Activated T-cell treated with anti-CD3 and anti-CD28 coated beads, Interleukin-2, amount 50 U/mL, for 4 hours (primary cell): ENCODE measurements around the gene COL13A1. TPM values are rescaled to one million over a fixed set of nuclear protein-coding genes. Genes with fewer than 3 reads are reported as not detected.

Experiments
- ATAC-seq, 2 donors: fragments of 200-7000 bp; cut with Tn5 transposase; one replicate each; pipeline ENCODE4 v1.10.0; 2021
- DNase-seq: peaks from one replicate; pipeline ENCODE4 v3.0.0-alpha.2; 2020
- H3K27me3 Mint-ChIP-seq: one replicate; pipeline ENCODE4 v1.8.0; 2021; ENCODE audit warnings: low read depth, mixed read lengths
- H3K36me3 Mint-ChIP-seq: one replicate; pipeline ENCODE4 v1.8.0; 2022; ENCODE audit warnings: mixed read lengths; ENCODE audit not compliant: insufficient read depth
- H3K4me1 Mint-ChIP-seq: one replicate; pipeline ENCODE4 v1.8.0; 2021; ENCODE audit warnings: low read depth, mixed read lengths
- H3K4me3 Mint-ChIP-seq: one replicate; pipeline ENCODE4 v1.8.0; 2021; ENCODE audit warnings: mild to moderate bottlenecking, moderate library complexity, mixed read lengths
- H3K9me3 Mint-ChIP-seq: one replicate; pipeline ENCODE4 v1.8.0; 2021; ENCODE audit warnings: mixed read lengths
- total RNA-seq, 3 donors: library from RNA; stranded (reverse); gene quantifications; one replicate each; pipeline ENCODE4 v1.2.1, GENCODE V29; 2021

Gene COL13A1
- total RNA-seq, 3 donors from 2014 or later, result not detected

- Mint-ChIP-seq H3K9me3 (peaks cover 5% of the 10 kb centered on the region), H3K27me3 (peaks cover 65% of the 10 kb centered on the region), H3K36me3 (no peaks in the 10 kb centered on the region), H3K4me1 (peaks cover 9% of the 10 kb centered on the region), H3K4me3 (peak overlapping the region; percentile 41)
- DNase-seq, result no peak
- ATAC-seq, result peak; percentile 46 to 58
Observed at GRCh38 chr10:69801094-69801433, 642 bp upstream of the COL13A1 start.

GRCh38 chr10:69802424-69803161 is 887 bp downstream of the COL13A1 start:
- peak in 1 of 2 donors; percentile 15 for ATAC-seq
- Mint-ChIP-seq H3K9me3 (no peaks in the 10 kb centered on the region), H3K36me3 (no peaks in the 10 kb centered on the region), H3K27me3 (peaks cover 54% of the 10 kb centered on the region), H3K4me3 (no peak overlapping the region), H3K4me1 (peaks cover 9% of the 10 kb centered on the region)
- DNase-seq, result no peak

- no peak for ATAC-seq
- Mint-ChIP-seq H3K9me3 (no peaks in the 10 kb centered on the region), H3K4me1 (peaks cover 9% of the 10 kb centered on the region), H3K4me3 (no peak overlapping the region), H3K36me3 (no peaks in the 10 kb centered on the region), H3K27me3 (peaks cover 46% of the 10 kb centered on the region)
- DNase-seq, result no peak
Observed at GRCh38 chr10:69803809-69804208, 2.1 kb downstream of the COL13A1 start.

- no peak for DNase-seq
- peaks cover 9% of the 10 kb centered on the region for H3K4me1 Mint-ChIP-seq
- ATAC-seq, result no peak
- H3K4me3 Mint-ChIP-seq, result no peak overlapping the region
- peaks cover 41% of the 10 kb centered on the region for H3K27me3 Mint-ChIP-seq
- no peaks in the 10 kb centered on the region for H3K9me3 Mint-ChIP-seq
- H3K36me3 Mint-ChIP-seq, result no peaks in the 10 kb centered on the region
Observed at GRCh38 chr10:69804775-69805174, 3.1 kb downstream of the COL13A1 start.

DNA sequence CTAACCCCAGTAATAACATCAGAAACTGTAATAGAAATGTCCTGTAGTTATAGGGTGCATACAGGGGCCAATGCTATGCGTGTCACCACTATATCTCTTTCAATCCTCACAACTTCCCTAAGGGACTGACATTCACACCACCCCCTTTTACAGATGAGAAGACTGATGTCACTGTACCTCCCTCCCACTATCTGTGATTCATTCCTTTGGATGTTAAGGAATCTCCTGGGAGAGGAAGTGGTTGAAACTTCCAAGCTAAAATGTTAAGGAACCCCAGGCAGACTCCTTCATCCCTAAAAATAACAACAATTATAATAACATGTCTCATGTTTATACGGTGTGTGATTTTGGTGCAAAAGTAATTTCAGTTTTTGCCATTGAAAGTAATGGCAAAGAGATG is 5.4 kb downstream of the COL13A1 start:
- H3K27me3 Mint-ChIP-seq, result peaks cover 22% of the 10 kb centered on the region

DNA sequence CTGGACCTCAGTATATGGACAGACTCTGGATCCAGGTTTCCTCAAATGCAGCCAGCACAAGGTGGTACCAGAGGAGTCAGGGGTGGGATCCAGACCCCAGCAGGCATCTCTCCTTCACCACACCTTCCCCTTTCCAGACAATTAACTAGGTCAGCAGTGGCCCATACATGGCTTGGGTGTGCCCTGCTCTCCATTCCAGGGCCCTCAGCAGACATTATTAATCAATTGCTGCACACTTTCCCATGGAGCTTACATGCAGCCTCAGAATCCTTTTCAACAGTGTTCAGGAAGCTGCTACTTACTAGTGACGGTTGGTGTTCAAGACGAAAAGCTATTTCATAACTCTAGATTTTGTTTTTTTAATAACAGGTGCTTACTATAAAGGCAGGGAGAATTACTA is 6.0 kb downstream of the COL13A1 start:
- Mint-ChIP-seq H3K36me3 (no peaks in the 10 kb centered on the region), H3K4me3 (no peak overlapping the region)
- no peak for ATAC-seq

More for the DNA sequence above, 5.4 kb downstream of the COL13A1 start:
- DNase-seq (no peak), ATAC-seq (no peak)
- H3K36me3 Mint-ChIP-seq, result no peaks in the 10 kb centered on the region
- no peaks in the 10 kb centered on the region for H3K9me3 Mint-ChIP-seq
- H3K4me3 Mint-ChIP-seq, result no peak overlapping the region
- peaks cover under 1% of the 10 kb centered on the region for H3K4me1 Mint-ChIP-seq

GRCh38 chr10:69809318-69809717 is 7.6 kb downstream of the COL13A1 start:
- Mint-ChIP-seq H3K4me1 (no peaks in the 10 kb centered on the region), H3K9me3 (no peaks in the 10 kb centered on the region), H3K4me3 (no peak overlapping the region), H3K27me3 (peaks cover 8% of the 10 kb centered on the region), H3K36me3 (no peaks in the 10 kb centered on the region)
- no peak for DNase-seq
- no peak for ATAC-seq

More for the DNA sequence above, 6.0 kb downstream of the COL13A1 start:
- Mint-ChIP-seq H3K9me3 (no peaks in the 10 kb centered on the region), H3K27me3 (peaks cover 21% of the 10 kb centered on the region), H3K4me1 (no peaks in the 10 kb centered on the region)
- DNase-seq, result no peak

DNA sequence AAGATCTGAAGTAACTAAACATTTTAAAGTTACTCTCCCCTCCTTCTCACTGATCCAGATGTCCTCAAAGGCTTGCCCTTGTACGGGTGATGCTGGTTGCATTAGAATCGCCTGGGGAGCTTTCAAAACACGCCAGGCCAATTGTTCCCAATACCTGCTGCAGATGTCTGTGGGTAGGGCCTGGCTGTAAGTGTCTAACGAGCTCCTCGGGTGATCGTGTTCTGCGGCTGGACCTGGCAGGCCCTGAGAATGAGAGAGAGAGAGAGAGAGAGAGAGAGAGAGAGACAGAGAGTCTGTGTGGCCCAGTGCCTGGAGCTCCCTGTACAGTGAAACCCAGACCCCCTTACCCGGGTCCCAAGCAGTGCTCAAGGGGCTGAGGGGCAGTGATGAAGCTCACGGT is 8.4 kb downstream of the COL13A1 start:
- peaks cover 2% of the 10 kb centered on the region for H3K27me3 Mint-ChIP-seq
- no peaks in the 10 kb centered on the region for H3K9me3 Mint-ChIP-seq
- ATAC-seq (no peak), DNase-seq (no peak)
- H3K4me3 Mint-ChIP-seq, result no peak overlapping the region
- H3K36me3 Mint-ChIP-seq, result no peaks in the 10 kb centered on the region
- H3K4me1 Mint-ChIP-seq, result no peaks in the 10 kb centered on the region

DNA sequence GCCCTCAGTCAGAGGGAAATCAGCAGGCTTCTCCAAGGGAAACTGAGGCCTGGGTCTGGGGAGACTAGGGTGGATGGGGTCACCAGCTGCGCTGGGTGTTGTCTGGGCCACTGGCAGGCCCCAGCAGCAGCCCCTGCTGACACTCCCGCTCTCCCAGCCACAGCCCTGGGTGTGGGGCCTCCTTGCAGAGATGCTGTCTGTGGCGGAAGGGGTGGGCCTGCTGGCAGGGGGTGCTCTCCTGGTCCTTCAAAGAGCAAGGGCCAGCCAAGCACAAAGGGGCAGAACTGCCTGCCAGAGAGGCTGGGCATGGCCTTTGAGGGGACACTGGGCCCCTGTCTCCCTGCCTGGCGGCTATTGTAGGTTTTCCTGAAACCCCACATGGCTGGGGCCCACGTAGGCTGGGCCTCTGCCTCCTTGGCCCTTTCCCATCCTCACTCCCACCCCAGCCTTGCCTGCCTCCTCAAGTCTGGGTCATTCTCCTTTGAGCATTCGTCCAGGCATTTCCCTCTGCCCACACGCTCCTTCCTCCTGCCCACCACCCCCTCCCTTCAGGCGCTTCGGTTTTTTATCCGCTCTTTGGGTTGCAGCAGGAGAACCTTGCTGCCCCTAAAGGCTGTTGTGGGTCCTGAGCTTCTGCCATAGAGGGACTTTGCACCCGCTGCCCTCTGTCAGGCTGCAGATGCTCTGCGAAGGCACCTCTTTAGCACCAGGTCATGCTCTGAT is 9.1 kb downstream of the COL13A1 start:
- no peaks in the 10 kb centered on the region for H3K4me1 Mint-ChIP-seq
- H3K36me3 Mint-ChIP-seq, result no peaks in the 10 kb centered on the region
- H3K4me3 Mint-ChIP-seq, result no peak overlapping the region
- DNase-seq, result no peak
- no peaks in the 10 kb centered on the region for H3K9me3 Mint-ChIP-seq
- no peaks in the 10 kb centered on the region for H3K27me3 Mint-ChIP-seq
- no peak for ATAC-seq

DNA sequence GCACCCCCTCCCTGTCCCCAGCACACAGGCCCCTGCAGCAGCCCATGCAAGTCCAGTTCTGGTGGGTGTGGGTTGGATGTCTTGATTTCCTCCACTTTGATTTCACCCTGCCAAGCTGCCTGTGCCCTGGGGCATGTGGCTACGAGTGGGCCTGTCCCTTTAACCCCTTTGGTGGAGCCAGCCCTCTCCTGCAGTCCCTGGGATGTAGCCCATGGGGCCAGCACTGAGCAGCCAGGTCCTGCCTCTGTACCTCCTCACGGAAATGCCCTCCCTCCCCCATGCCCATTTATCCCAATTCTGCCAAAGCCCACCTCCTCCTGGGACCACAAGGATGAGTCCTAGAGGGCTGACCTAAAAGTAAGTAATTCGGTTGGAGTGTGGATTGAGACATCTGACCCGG is 11.9 kb downstream of the COL13A1 start:
- ATAC-seq (no peak), DNase-seq (no peak)
- H3K36me3 Mint-ChIP-seq, result no peaks in the 10 kb centered on the region
- no peaks in the 10 kb centered on the region for H3K27me3 Mint-ChIP-seq
- no peaks in the 10 kb centered on the region for H3K9me3 Mint-ChIP-seq
- H3K4me1 Mint-ChIP-seq, result peaks cover 11% of the 10 kb centered on the region
- H3K4me3 Mint-ChIP-seq, result no peak overlapping the region

GRCh38 chr10:69814251-69814650 is 12.5 kb downstream of the COL13A1 start:
- Mint-ChIP-seq H3K27me3 (no peaks in the 10 kb centered on the region), H3K9me3 (no peaks in the 10 kb centered on the region), H3K4me1 (peaks cover 11% of the 10 kb centered on the region), H3K4me3 (no peak overlapping the region), H3K36me3 (no peaks in the 10 kb centered on the region)
- DNase-seq (no peak), ATAC-seq (no peak)

DNA sequence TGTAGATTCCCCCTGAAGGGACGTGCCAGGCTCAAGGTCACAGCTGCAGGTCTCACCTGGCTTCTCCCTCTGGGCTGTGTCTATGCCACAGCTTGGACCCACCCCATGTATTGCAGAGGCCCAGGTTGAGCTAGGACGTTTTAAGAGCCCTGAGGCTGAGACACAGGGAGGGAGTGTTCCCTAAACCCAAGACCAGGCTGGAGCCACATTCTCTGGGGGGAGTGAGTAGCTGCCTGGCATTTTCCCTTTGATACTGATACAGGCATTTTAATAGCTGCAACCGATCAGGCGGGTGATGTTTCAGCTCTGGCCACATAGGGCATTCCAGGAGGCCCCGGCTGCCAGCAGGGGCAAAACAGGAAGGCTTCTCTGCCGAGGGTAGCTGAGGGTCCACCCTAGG is 13.4 kb downstream of the COL13A1 start:
- no peaks in the 10 kb centered on the region for H3K9me3 Mint-ChIP-seq
- H3K4me1 Mint-ChIP-seq, result peaks cover 15% of the 10 kb centered on the region
- no peak overlapping the region for H3K4me3 Mint-ChIP-seq
- ATAC-seq (no peak), DNase-seq (no peak)
- H3K27me3 Mint-ChIP-seq, result no peaks in the 10 kb centered on the region
- H3K36me3 Mint-ChIP-seq, result no peaks in the 10 kb centered on the region

GRCh38 chr10:69816521-69816920 is 14.8 kb downstream of the COL13A1 start:
- no peaks in the 10 kb centered on the region for H3K36me3 Mint-ChIP-seq
- H3K4me1 Mint-ChIP-seq, result peaks cover 18% of the 10 kb centered on the region
- no peaks in the 10 kb centered on the region for H3K27me3 Mint-ChIP-seq
- H3K9me3 Mint-ChIP-seq, result no peaks in the 10 kb centered on the region
- no peak for ATAC-seq
- no peak overlapping the region for H3K4me3 Mint-ChIP-seq
- DNase-seq, result no peak

- Mint-ChIP-seq H3K27me3 (no peaks in the 10 kb centered on the region), H3K9me3 (no peaks in the 10 kb centered on the region), H3K4me3 (no peak overlapping the region), H3K4me1 (peaks cover 18% of the 10 kb centered on the region), H3K36me3 (no peaks in the 10 kb centered on the region)
- no peak for DNase-seq
- ATAC-seq, result no peak
Observed at GRCh38 chr10:69817078-69817581, 15.4 kb downstream of the COL13A1 start.

- DNase-seq (no peak), ATAC-seq (no peak)
- H3K36me3 Mint-ChIP-seq, result no peaks in the 10 kb centered on the region
- H3K9me3 Mint-ChIP-seq, result no peaks in the 10 kb centered on the region
- peaks cover 18% of the 10 kb centered on the region for H3K4me1 Mint-ChIP-seq
- H3K4me3 Mint-ChIP-seq, result no peak overlapping the region
- no peaks in the 10 kb centered on the region for H3K27me3 Mint-ChIP-seq
Observed at GRCh38 chr10:69818676-69819239, 17.1 kb downstream of the COL13A1 start.
